Kidney epithelial cell (primary cell): ENCODE data around the gene NADK2. TPM values are rescaled to one million over a fixed set of nuclear protein-coding genes. Genes with fewer than 3 reads are reported as not detected.
"Not testable (repeated sequence)": the region's sequence is repeated elsewhere in the genome, so short reads cannot be mapped to it uniquely, and the experiment has no call there.

Experiments used
- DNase-seq: peaks from one replicate; pipeline ENCODE4 v3.0.0-alpha.2; 2010; ENCODE audit warnings: low read depth
- H3K27me3 ChIP-seq: 2 replicates; pipeline ENCODE4 v1.6.0; 2011; ENCODE audit warnings: low read length; ENCODE audit not compliant: control insufficient read depth, insufficient read depth
- H3K36me3 ChIP-seq: 2 replicates; pipeline ENCODE4 v1.5.1; 2011; ENCODE audit warnings: low read length; ENCODE audit not compliant: control insufficient read depth, insufficient read depth
- H3K4me3 ChIP-seq: 2 replicates; pipeline ENCODE4 v1.5.1; 2011; ENCODE audit warnings: low read depth, mild to moderate bottlenecking, control low read depth, low read length
- CTCF ChIP-seq: IDR thresholded peaks from 2 replicates; pipeline ENCODE4 v1.5.1; 2011; ENCODE audit warnings: mild to moderate bottlenecking, moderate library complexity, low read length, control low read depth, inconsistent platforms; ENCODE audit not compliant: insufficient read depth, poor library complexity, severe bottlenecking
- total RNA-seq: library from RNA; depleted of rRNA; stranded (reverse); fragments of >200 nt; gene quantifications from 2 replicates; pipeline ENCODE4 v1.2.3, GENCODE V29; 2015

Gene NADK2
- total RNA-seq = 12.2 and 13.4 TPM in 2 replicates

- no peaks in the 10 kb centered on the region for H3K36me3 ChIP-seq
- H3K4me3 ChIP-seq = peak within 1 kb of the TSS; percentile 79
- no peaks in the 10 kb centered on the region for H3K27me3 ChIP-seq
- TF ChIP-seq CTCF = peak; percentile 70
- peak; percentile 66 for DNase-seq
These were observed at the start of gene NADK2 for GRCh38 chr5:36241631-36242533. NADK2 (minus strand) TSS chr5:36241925; CDS start chr5:36241798, 127 bp downstream.

DNA sequence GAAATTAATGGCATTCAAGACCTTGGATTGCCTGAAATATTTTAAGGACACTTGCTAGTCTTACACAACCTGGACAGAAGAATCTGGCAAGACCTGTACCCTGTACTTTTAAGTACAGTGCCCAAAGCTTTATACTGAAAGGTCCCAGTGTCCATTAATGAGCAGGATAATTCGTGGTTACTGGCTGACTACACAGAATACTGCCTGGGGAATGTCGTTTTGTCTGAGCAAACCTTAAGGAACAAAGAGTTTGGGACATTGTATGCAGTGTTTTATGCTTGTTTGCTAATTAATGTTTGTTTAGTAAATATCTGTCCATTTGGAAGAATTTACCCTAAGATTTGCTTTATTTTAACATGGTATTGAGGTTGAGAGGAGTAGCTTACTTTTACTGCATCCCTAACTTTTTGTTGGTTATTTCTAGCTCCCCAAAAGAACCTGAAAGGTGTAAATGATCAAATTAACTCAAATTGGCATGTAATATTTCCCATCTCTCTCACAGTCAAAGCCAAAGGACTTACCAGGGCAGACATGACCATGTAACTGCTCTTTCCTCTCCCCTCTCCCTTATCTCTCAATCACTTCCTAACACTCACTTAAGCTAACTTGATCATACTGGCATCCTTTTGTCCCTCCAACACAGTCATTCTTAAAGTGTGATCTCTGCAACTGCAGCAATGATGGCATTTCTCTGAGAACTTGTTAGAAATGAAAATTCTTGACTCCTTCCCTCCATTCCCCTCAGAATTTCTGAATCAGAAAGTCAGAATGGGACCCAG is 44.3 kb upstream of the NADK2 start:
- no peak for TF ChIP-seq CTCF
- no peak for DNase-seq
- Histone ChIP-seq H3K27me3 (no peaks in the 10 kb centered on the region), H3K36me3 (no peaks in the 10 kb centered on the region), H3K4me3 (no peak overlapping the region)

DNA sequence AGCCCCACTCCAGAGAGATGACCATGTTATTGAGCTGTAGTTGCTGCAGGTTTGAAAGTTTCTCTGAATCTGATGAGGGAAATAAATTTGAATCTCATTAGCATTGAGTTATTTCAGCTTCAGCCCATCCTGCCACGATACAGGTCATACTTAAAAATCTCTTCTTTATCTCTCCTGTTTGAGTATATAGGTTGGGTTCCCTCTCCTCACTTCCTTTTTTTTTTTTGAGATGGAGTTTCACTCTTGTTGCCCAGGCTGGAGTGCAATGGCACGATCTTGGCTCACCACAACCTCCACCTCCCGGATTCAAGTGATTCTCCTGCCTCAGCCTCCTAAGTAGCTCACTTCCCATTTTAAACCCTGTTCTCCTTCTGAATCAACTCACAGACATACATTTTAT is 42.0 kb upstream of the NADK2 start:
- not testable (repeated sequence) for DNase-seq, H3K27me3 ChIP-seq, H3K36me3 ChIP-seq, H3K4me3 ChIP-seq

DNA sequence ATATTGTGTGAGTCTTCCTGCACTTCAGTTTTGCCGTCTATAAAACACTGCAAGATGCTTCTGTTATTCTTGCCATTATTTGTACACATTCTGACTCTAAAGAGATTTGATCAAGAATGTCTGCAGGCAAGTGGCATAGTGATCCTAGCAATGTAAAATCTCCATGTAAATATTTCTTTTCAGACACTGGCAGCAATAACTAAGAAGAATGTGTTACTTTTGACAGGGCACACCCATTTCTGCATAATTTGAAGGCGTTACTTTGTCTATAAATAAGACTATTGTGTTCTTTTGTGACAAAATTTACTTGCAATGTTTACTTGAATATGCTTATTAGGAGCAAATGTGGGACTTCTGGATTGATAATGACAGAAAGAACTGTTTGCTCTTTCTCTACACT is 39.9 kb upstream of the NADK2 start:
- no peak for TF ChIP-seq CTCF
- no peak overlapping the region for H3K4me3 ChIP-seq
- H3K27me3 ChIP-seq = no peaks in the 10 kb centered on the region
- no peak for DNase-seq
- no peaks in the 10 kb centered on the region for H3K36me3 ChIP-seq

- no peak for TF ChIP-seq CTCF
- Histone ChIP-seq H3K4me3 (no peak overlapping the region), H3K36me3 (no peaks in the 10 kb centered on the region), H3K27me3 (no peaks in the 10 kb centered on the region)
- DNase-seq = no peak
These were observed 37.5 kb upstream of the NADK2 start for GRCh38 chr5:36279054-36279698.
